Thyroid gland (tissue), 4 donors: ENCODE results near the gene ADH5.

Experiments used
- CTCF ChIP-seq, 6 experiments: fragments of 200-600 bp in 3 of 6; fragments of 450-650 bp in 3 of 6; sonication (generic) in 3 of 6; IDR thresholded peaks; one replicate each; pipeline ENCODE4 v1.5.1; 2016 to 2019; ENCODE audit warnings: antibody characterized with exemption in 6 of 6, mild to moderate bottlenecking in 2 of 6, inconsistent platforms in 1 of 6, moderate library complexity in 1 of 6
- POLR2A ChIP-seq, 2 donors: fragments of 450-650 bp; IDR thresholded peaks; one replicate each; pipeline ENCODE4 v1.6.1; 2017; ENCODE audit warnings: antibody characterized with exemption in 2 of 2, mild to moderate bottlenecking in 2 of 2, moderate library complexity in 1 of 2

DNA sequence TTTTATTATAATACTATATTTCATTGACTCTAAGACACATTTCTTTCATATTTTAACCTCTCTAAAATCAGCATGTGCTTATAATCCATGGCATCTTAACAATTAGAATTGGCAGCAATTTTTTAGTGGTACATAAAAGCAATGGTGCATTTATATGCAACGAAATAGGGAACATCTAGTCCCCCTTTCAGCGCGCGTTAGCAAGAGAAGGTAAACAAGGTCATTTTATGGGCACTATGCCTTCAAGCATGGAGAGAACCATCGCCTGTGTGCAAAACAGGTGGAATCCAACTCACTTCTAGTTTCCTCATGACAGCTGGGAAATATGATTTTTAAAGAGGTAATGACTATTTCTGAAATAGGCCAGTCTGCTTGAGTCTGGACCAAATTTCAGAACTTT, 6.4 kb downstream of the ADH5 start:
- TF ChIP-seq CTCF (IDR thresholded peaks at IDR 0.05): no peak
- no peak for TF ChIP-seq POLR2A (IDR thresholded peaks at IDR 0.05)
